Measurements from ENCODE around the gene MRPS24.

Gene MRPS24

DNA sequence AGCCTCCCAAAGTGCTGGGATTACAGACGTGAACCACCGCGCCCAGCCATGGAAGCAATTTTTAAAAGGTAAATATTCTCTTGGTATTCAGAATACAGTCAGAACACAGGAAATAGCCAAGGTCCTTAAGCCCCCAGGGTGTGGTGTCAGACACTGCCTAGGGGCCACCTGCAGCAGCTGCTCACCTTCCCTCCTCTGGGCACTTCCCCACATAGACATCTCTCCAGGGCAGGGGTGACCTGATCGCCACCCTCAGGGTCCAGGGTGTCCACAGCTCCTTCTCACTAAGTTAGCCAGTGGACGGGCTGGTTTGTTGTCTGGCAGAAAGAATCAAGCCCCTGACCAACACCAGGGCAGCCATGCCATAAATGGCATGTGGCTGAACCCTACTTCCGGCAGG is 21.2 kb upstream of the MRPS24 start:
- DNase-seq (ENCODE audit: low read depth, low spot score), result no peak
- CTCF ChIA-PET, result interaction anchor here (0.8 kb wide), 1 partner anchor 14 kb away, joined by 3 read pairs; no protein-coding TSS in a partner anchor
- TF ChIP-seq, protein P1, sequence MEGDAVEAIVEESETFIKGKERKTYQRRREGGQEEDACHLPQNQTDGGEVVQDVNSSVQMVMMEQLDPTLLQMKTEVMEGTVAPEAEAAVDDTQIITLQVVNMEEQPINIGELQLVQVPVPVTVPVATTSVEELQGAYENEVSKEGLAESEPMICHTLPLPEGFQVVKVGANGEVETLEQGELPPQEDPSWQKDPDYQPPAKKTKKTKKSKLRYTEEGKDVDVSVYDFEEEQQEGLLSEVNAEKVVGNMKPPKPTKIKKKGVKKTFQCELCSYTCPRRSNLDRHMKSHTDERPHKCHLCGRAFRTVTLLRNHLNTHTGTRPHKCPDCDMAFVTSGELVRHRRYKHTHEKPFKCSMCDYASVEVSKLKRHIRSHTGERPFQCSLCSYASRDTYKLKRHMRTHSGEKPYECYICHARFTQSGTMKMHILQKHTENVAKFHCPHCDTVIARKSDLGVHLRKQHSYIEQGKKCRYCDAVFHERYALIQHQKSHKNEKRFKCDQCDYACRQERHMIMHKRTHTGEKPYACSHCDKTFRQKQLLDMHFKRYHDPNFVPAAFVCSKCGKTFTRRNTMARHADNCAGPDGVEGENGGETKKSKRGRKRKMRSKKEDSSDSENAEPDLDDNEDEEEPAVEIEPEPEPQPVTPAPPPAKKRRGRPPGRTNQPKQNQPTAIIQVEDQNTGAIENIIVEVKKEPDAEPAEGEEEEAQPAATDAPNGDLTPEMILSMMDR (IDR thresholded peaks at IDR 0.05; ENCODE audit: insufficient read depth, low read length, missing control alignments), result no peak
- H3K4me3 ChIP-seq (ENCODE audit: low read depth, low read length), result no peak overlapping the region
- POLR2A ChIA-PET, result no interaction called here

DNA sequence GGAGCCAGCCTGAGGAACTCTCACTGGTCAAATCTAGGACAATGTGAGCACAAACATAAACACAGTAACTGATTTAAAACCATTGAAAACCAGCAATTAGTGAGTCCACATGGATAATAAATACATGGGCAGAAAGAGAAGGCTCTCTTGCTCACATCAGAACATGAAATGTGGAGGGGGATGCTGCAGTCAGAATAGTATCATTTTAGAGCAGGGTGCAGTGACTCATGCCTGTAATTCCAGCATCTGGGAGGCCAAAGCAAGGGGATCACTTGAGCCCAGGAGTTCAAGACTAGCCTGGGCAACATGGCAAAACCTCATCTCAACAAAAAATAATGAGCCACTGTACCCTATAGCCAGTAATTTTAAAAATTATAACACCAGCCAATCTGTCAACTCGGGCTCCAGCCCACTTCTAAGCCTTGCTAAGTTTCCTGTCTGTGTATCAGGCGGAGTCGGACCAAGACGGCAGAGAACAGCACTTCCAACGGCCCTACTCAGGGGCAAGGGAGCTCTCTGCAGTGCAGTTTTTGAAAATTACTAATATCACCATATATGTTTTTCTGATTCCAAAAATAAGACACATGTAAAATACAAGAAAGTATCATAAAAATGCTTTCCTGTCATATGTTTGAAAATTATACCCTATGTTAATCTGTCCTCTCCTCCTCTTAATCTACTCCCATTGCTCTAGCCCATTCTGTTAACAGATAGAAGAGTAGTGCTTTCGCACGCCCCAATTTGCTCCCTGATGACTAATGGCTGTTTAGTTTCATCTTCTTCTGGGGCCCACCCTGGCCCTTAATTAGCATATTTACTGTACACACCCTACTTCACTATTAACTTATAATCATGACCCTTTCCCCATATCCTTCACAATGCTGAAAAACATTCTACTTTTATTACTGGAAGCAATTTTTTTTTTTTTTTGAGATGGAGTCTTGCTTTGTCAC is 20.0 kb upstream of the MRPS24 start:
- ChIA-PET POLR2A (no interaction called here), CTCF (no interaction called here)
- H3K4me3 ChIP-seq (ENCODE audit: low read depth, low read length), result no peak overlapping the region
- TF ChIP-seq, protein P1 (IDR thresholded peaks at IDR 0.05; ENCODE audit: insufficient read depth, low read length, missing control alignments), result no peak
- DNase-seq (ENCODE audit: low read depth, low spot score), result no peak

DNA sequence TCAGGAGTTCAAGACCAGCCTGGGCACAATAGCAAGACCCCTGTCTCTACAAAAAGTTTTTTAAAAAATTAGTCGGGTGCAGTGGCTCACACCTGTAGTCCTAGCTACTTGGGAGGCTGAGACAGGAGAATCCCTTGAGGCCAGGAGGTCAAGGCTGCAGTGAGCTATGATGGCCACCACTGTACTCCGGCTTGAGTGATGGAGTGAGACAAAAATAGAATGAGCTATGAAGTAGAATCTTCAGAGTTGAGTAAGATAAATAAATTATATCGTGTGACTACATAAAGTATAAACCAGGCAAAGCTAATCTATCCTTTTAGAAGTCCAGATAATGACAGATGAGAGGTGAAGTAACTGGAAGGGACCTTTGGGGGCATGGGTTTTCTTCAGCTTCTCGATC is 15.3 kb upstream of the MRPS24 start:
- ChIA-PET POLR2A (interaction anchor here (1.3 kb wide), 1 partner anchor 16 kb away, joined by 4 read pairs; the partner anchor contains the start of gene MRPS24), CTCF (interaction anchor here (1.2 kb wide), 1 partner anchor 45 kb away, joined by 3 read pairs; no protein-coding TSS in a partner anchor)
- DNase-seq (ENCODE audit: low read depth, low spot score), result no peak
- TF ChIP-seq, protein P1 (IDR thresholded peaks at IDR 0.05; ENCODE audit: insufficient read depth, low read length, missing control alignments), result no peak
- no peak overlapping the region for H3K4me3 ChIP-seq (ENCODE audit: low read depth, low read length)

DNA sequence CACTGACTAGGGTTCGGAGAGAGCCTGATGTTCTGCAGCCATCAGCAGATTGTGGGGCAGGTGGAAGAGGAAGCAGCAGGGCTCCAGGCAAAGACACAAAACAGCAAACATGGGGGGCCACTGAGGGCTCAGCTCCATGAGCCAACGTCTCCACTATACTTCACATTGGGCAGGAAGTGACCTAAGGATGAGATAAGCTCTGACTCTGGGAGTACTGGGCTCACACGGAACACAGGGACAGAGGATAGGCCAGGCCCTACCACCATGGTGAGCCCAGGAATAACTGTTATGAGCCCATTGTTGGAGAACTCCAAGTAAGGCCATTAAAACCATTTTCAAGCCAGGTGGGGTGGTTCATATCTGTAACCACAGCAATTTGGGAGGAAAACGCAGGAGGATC is 14.9 kb upstream of the MRPS24 start:
- POLR2A ChIA-PET, result interaction anchor here (1.3 kb wide), 1 partner anchor 15 kb away, joined by 4 read pairs; the partner anchor contains the start of gene MRPS24
- no peak overlapping the region for H3K4me3 ChIP-seq (ENCODE audit: low read depth, low read length)
- TF ChIP-seq, protein P1 (IDR thresholded peaks at IDR 0.05; ENCODE audit: insufficient read depth, low read length, missing control alignments), result no peak
- DNase-seq (ENCODE audit: low read depth, low spot score), result no peak
- CTCF ChIA-PET, result interaction anchor here (1.2 kb wide), 1 partner anchor 45 kb away, joined by 3 read pairs; no protein-coding TSS in a partner anchor

- ChIA-PET CTCF (interaction anchor here (1.2 kb wide), 1 partner anchor 41 kb away, joined by 3 read pairs; no protein-coding TSS in a partner anchor), POLR2A (interaction anchor here (0.6 kb wide), 1 partner anchor 8 kb away, joined by 4 read pairs; no protein-coding TSS in a partner anchor)
- TF ChIP-seq, protein P1 (IDR thresholded peaks at IDR 0.05; ENCODE audit: insufficient read depth, low read length, missing control alignments), result no peak
- no peak overlapping the region for H3K4me3 ChIP-seq (ENCODE audit: low read depth, low read length)
- DNase-seq (ENCODE audit: low read depth, low spot score), result no peak
Measured at GRCh38 chr7:43880596-43880995, 11.3 kb upstream of the MRPS24 start.

DNA sequence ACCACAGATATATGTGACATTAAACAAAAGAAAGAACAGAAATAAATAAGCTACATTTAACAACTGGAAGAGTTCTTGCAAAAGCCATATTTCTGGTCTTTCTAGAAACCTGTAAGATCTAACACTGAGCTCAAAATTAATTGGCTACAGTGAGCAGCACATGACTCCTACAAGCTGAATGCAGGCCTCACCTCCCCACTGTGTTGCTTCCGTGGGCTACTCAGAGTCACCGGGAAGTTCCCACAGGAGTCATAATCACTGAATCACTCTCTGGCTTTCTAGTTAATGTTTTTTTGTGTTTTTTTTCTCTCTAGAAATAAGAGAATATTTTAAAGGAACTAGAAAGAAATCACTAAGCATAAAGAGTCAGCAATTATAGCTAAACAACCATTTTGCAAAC is 10.2 kb upstream of the MRPS24 start:
- POLR2A ChIA-PET, result interaction anchor here (0.7 kb wide), 1 partner anchor 10 kb away, joined by 4 read pairs; the partner anchor contains the start of gene MRPS24

More for the DNA sequence above, 10.2 kb upstream of the MRPS24 start:
- no peak overlapping the region for H3K4me3 ChIP-seq (ENCODE audit: low read depth, low read length)
- no peak for DNase-seq (ENCODE audit: low read depth, low spot score)
- CTCF ChIA-PET, result interaction anchor here (0.6 to 1.2 kb wide), 2 partner anchors 26 to 290 kb away, joined by 3 to 4 read pairs; no protein-coding TSS in a partner anchor
- TF ChIP-seq, protein P1 (IDR thresholded peaks at IDR 0.05; ENCODE audit: insufficient read depth, low read length, missing control alignments), result no peak

All from AG04449 (cell line).